ENCODE results near the gene RRP1B.

DNA sequence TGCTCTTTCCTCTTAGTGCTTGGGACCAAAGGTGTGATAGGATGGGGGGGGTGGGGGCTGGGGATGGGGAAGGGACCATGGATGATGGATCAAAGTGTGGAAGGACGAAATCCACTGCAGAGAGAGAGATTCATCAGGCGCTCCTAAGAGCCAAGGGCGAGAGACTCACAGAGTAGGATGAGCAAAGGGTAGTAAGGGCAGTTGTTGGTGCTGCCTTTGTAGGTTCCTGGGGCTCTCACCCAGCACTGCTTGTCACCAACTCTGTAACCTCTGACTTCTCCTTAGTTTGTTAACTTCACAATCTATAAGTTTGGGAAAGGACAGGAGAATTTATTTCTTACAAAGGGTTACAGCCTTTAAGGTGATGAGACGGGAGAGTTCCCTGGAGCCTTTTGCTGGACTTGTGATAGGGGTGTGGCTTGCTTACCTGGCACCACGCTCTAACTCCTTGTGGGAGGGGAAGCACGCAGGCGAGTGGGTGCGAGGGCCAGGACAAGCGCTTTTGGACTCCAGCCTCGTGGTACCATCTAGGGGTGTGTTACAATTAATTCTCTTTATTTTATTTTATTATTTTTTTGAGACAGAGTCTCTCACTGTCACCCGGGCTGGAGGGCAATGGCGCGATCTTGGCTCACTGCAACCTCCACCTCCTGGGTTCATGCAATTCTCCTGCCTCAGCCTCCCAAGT is 58.0 kb downstream of the RRP1B start:
- TF ChIP-seq, protein P1, sequence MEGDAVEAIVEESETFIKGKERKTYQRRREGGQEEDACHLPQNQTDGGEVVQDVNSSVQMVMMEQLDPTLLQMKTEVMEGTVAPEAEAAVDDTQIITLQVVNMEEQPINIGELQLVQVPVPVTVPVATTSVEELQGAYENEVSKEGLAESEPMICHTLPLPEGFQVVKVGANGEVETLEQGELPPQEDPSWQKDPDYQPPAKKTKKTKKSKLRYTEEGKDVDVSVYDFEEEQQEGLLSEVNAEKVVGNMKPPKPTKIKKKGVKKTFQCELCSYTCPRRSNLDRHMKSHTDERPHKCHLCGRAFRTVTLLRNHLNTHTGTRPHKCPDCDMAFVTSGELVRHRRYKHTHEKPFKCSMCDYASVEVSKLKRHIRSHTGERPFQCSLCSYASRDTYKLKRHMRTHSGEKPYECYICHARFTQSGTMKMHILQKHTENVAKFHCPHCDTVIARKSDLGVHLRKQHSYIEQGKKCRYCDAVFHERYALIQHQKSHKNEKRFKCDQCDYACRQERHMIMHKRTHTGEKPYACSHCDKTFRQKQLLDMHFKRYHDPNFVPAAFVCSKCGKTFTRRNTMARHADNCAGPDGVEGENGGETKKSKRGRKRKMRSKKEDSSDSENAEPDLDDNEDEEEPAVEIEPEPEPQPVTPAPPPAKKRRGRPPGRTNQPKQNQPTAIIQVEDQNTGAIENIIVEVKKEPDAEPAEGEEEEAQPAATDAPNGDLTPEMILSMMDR (IDR thresholded peaks at IDR 0.05): no peak
- no peak for TF ChIP-seq POLR2A (IDR thresholded peaks at IDR 0.05)

All from esophagus squamous epithelium (tissue), 4 donors.